GM21515 (cell line): Measurements from ENCODE around the gene LYZL1.
A peak's percentile ranks its signal among the peaks of the same experiment; 100 is the strongest.
"Not testable (repeated sequence)": the region's sequence is repeated elsewhere in the genome, so short reads cannot be mapped to it uniquely, and the experiment has no call there.

ENCODE experiments used
- ATAC-seq: cut with Tn5 transposase; IDR thresholded peaks from one replicate; pipeline ENCODE4 v1.9.1; 2021; ENCODE audit not compliant: unreplicated experiment

LYZL1 gene

GRCh38 chr10:29288906-29289305 is at the start of gene LYZL1:
LYZL1 (plus strand) TSS chr10:29289070; CDS start chr10:29291868, 2,798 bp downstream.
- ATAC-seq, result not testable (repeated sequence)

GRCh38 chr10:29239569-29240472 is 49.0 kb upstream of the LYZL1 start:
- peak; percentile 56 for ATAC-seq

- no peak for ATAC-seq
Observed at GRCh38 chr10:29240986-29241660, 47.7 kb upstream of the LYZL1 start.

- no peak for ATAC-seq
Observed at GRCh38 chr10:29241925-29242324, 46.9 kb upstream of the LYZL1 start.

GRCh38 chr10:29243066-29243465 is 45.8 kb upstream of the LYZL1 start:
- ATAC-seq, result no peak

- ATAC-seq, result no peak
Observed at GRCh38 chr10:29243750-29244149, 45.1 kb upstream of the LYZL1 start.

- ATAC-seq, result no peak
Observed at GRCh38 chr10:29244978-29245377, 43.9 kb upstream of the LYZL1 start.

GRCh38 chr10:29245476-29245875 is 43.4 kb upstream of the LYZL1 start:
- ATAC-seq, result no peak

- no peak for ATAC-seq
Observed at GRCh38 chr10:29246449-29246848, 42.4 kb upstream of the LYZL1 start.

GRCh38 chr10:29248158-29248557 is 40.7 kb upstream of the LYZL1 start:
- ATAC-seq, result no peak

- ATAC-seq, result no peak
Observed at GRCh38 chr10:29249018-29249417, 39.9 kb upstream of the LYZL1 start.

- no peak for ATAC-seq
Observed at GRCh38 chr10:29250066-29250465, 38.8 kb upstream of the LYZL1 start.

GRCh38 chr10:29252811-29253689 is 35.8 kb upstream of the LYZL1 start:
- ATAC-seq, result no peak

- ATAC-seq, result no peak
Observed at GRCh38 chr10:29253690-29254029, 35.2 kb upstream of the LYZL1 start.

- ATAC-seq, result no peak
Observed at GRCh38 chr10:29254123-29255046, 34.5 kb upstream of the LYZL1 start.

GRCh38 chr10:29255104-29255503 is 33.8 kb upstream of the LYZL1 start:
- no peak for ATAC-seq

GRCh38 chr10:29256019-29256418 is 32.9 kb upstream of the LYZL1 start:
- ATAC-seq, result no peak

- ATAC-seq, result no peak
Observed at GRCh38 chr10:29256586-29256985, 32.3 kb upstream of the LYZL1 start.

- ATAC-seq, result no peak
Observed at GRCh38 chr10:29257106-29257783, 31.6 kb upstream of the LYZL1 start.

- no peak for ATAC-seq
Observed at GRCh38 chr10:29257784-29258135, 31.1 kb upstream of the LYZL1 start.
